ENCODE results near the gene SLC22A12. TPM values are rescaled to one million over a fixed set of nuclear protein-coding genes. Genes with fewer than 3 reads are reported as not detected.

The SLC22A12 gene
- total RNA-seq, 2 donors from 2014 or later, result not detected

DNA sequence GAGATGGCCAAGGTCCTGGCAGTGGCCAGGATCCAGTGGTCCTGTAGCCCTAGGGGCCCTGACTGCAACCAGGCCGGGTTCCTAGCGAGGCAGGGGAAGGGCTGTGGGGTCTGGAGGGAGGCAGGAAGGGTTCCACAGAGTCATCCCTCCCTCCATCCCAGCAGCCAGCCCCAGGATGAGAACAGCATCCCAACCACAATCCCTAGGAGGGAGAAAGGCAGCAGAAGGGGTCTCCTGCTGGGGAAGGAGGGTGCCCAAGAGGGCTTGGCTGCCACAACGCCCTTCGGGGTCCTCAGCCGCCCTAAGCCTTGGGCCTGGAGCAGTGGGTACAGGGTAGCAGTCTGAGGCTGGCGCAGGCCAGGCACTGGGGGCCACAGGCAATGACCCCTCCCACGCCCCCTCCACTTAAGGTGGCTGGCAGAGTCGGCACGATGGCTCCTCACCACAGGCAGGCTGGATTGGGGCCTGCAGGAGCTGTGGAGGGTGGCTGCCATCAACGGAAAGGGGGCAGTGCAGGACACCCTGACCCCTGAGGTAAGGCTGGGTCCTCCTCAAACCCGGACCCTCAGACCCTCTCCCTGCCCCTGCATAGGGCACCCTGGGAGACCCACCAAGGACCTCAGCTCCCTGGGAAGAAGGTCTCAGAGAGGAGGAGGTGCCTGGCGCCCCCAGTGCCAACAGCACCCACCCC, 7.2 kb downstream of the SLC22A12 start:
- TF ChIP-seq, protein P1, sequence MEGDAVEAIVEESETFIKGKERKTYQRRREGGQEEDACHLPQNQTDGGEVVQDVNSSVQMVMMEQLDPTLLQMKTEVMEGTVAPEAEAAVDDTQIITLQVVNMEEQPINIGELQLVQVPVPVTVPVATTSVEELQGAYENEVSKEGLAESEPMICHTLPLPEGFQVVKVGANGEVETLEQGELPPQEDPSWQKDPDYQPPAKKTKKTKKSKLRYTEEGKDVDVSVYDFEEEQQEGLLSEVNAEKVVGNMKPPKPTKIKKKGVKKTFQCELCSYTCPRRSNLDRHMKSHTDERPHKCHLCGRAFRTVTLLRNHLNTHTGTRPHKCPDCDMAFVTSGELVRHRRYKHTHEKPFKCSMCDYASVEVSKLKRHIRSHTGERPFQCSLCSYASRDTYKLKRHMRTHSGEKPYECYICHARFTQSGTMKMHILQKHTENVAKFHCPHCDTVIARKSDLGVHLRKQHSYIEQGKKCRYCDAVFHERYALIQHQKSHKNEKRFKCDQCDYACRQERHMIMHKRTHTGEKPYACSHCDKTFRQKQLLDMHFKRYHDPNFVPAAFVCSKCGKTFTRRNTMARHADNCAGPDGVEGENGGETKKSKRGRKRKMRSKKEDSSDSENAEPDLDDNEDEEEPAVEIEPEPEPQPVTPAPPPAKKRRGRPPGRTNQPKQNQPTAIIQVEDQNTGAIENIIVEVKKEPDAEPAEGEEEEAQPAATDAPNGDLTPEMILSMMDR (IDR thresholded peaks at IDR 0.05), result no peak
- DNase-seq (ENCODE audit: low spot score), result no peak

DNA sequence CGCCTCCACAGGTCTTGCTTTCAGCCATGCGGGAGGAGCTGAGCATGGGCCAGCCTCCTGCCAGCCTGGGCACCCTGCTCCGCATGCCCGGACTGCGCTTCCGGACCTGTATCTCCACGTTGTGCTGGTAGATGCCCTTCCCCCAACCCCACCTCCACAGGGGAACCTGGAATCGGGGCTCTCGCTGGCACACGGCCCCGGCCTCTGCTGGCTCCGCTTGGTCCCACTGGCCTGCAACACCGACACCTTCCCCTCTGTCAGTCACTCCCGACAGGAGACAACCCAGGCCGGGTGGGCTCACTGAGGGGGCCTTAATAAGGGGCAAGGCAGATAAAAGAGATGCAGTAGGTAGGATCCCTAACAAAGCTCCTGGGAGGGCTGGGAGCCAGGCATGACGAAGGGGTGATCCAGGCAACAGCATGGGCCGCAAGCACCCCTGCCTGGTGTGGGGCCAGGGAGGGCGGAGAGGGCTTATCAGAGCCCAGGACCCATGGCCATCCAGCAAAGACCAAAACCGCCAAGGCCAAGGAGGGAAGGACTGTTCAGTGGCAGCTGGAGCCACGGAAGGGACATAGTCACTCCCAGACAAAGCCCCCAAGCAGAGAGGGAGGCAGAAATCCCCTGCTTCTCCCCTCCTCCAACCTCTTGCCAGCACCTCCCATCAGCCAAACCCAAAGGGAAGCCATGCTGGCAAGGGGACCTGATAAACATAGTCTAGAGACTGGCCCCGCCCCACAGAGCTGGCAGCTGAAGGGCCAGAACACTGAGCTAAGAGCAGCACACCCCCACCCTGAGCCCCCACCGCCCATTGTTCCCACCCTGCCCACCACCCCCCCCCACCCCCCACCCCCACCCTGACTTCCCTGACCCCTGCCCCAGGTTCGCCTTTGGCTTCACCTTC, 8.0 kb downstream of the SLC22A12 start:
- H3K36me3 ChIP-seq, result no peaks in the 10 kb centered on the region
- H3K9me3 ChIP-seq, result no peaks in the 10 kb centered on the region
- no peaks in the 10 kb centered on the region for H3K4me1 ChIP-seq
- no peak overlapping the region for H3K4me3 ChIP-seq
- no peaks in the 10 kb centered on the region for H3K27me3 ChIP-seq
- H3K27ac ChIP-seq, result no peak overlapping the region
- no peak for DNase-seq (ENCODE audit: low spot score)
- TF ChIP-seq, protein P1 (IDR thresholded peaks at IDR 0.05), result no peak

More for the DNA sequence above, 7.2 kb downstream of the SLC22A12 start:
- H3K9me3 ChIP-seq, result no peaks in the 10 kb centered on the region
- no peaks in the 10 kb centered on the region for H3K4me1 ChIP-seq
- no peaks in the 10 kb centered on the region for H3K36me3 ChIP-seq
- H3K27ac ChIP-seq, result no peak overlapping the region
- H3K27me3 ChIP-seq, result no peaks in the 10 kb centered on the region
- no peak overlapping the region for H3K4me3 ChIP-seq

DNA sequence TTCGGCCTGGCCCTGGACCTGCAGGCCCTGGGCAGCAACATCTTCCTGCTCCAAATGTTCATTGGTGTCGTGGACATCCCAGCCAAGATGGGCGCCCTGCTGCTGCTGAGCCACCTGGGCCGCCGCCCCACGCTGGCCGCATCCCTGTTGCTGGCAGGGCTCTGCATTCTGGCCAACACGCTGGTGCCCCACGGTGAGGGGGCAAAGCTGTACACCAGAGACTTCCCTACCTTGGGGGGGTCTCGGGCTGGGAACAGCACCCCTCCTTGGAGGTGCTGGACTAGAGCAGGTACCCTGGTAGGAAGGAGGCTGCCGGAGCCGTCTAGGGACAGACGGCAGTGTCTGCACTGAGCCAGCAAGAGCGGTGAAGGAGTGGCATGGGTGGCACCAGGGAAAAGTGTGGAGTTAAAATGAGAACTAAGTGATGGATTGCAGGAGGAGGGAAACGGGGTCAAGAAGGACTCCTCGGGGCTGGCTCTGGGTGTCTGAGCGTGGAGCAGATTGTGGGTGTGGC, 8.7 kb downstream of the SLC22A12 start:
- H3K27ac ChIP-seq, result no peak overlapping the region
- H3K4me3 ChIP-seq, result no peak overlapping the region
- H3K9me3 ChIP-seq, result no peaks in the 10 kb centered on the region
- no peaks in the 10 kb centered on the region for H3K4me1 ChIP-seq
- H3K36me3 ChIP-seq, result no peaks in the 10 kb centered on the region
- H3K27me3 ChIP-seq, result no peaks in the 10 kb centered on the region
- no peak for DNase-seq (ENCODE audit: low spot score)
- TF ChIP-seq, protein P1 (IDR thresholded peaks at IDR 0.05), result no peak

DNA sequence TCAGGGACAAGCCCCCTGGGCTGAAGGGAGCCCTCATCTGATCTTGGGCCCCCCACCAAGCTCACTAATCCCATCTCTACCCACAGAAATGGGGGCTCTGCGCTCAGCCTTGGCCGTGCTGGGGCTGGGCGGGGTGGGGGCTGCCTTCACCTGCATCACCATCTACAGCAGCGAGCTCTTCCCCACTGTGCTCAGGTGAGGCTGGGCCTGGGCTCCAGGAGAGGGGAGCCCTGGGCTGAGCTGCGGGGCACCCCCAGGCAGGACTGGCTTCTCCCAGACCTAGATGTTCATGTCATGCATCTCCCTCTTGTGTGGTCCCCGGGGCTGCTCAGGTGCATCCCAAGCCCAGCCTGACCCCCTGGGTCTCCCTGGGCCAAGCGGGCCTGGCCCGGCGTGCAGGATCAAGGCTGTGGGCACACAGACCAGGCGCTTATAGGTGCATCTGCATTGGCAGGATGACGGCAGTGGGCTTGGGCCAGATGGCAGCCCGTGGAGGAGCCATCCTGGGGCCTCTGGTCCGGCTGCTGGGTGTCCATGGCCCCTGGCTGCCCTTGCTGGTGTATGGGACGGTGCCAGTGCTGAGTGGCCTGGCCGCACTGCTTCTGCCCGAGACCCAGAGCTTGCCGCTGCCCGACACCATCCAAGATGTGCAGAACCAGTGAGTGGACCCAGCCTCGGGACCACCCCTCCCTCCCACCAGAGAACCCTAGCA, 9.4 kb downstream of the SLC22A12 start:
- Histone ChIP-seq H3K4me1 (no peaks in the 10 kb centered on the region), H3K36me3 (no peaks in the 10 kb centered on the region), H3K27me3 (no peaks in the 10 kb centered on the region), H3K27ac (no peak overlapping the region), H3K4me3 (no peak overlapping the region), H3K9me3 (no peaks in the 10 kb centered on the region)
- TF ChIP-seq, protein P1 (IDR thresholded peaks at IDR 0.05), result no peak
- DNase-seq (ENCODE audit: low spot score), result no peak

DNA sequence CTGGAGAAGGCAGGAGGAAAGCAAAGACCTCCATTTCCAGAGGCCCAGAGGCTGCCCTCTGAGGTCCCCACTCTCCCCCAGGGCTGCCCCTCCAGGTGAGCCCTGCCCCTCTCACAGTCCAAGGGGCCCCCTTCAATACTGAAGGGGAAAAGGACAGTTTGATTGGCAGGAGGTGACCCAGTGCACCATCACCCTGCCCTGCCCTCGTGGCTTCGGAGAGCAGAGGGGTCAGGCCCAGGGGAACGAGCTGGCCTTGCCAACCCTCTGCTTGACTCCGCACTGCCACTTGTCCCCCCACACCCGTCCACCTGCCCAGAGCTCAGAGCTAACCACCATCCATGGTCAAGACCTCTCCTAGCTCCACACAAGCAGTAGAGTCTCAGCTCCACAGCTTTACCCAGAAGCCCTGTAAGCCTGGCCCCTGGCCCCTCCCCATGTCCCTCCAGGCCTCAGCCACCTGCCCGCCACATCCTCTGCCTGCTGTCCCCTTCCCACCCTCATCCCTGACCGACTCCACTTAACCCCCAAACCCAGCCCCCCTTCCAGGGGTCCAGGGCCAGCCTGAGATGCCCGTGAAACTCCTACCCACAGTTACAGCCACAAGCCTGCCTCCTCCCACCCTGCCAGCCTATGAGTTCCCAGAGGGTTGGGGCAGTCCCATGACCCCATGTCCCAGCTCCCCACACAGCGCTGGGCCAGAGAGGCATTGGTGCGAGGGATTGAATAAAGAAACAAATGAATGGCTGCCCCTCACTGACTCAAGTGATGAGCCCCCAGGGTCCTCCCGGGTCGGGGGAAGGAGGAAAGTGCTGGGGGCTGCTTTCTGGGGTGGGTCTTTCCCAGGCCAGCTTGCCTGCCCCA, 10.8 kb downstream of the SLC22A12 start:
- Histone ChIP-seq H3K36me3 (no peaks in the 10 kb centered on the region), H3K27me3 (no peaks in the 10 kb centered on the region), H3K4me1 (no peaks in the 10 kb centered on the region), H3K27ac (no peak overlapping the region), H3K4me3 (no peak overlapping the region), H3K9me3 (no peaks in the 10 kb centered on the region)
- DNase-seq (ENCODE audit: low spot score), result no peak
- TF ChIP-seq, protein P1 (IDR thresholded peaks at IDR 0.05), result no peak

All from right atrium auricular region (tissue), 2 donors.